Measurements from ENCODE around the gene NOX3. TPM values are rescaled to one million over a fixed set of nuclear protein-coding genes. Genes with fewer than 3 reads are reported as not detected.
"Not testable (repeated sequence)": the region's sequence is repeated elsewhere in the genome, so short reads cannot be mapped to it uniquely, and the experiment has no call there.

The NOX3 gene
- total RNA-seq, 2 donors from 2014 or later, result not detected

GRCh38 chr6:155491421-155491820, 35.8 kb upstream of the NOX3 start:
- Histone ChIP-seq H3K36me3 (no peaks in the 10 kb centered on the region), H3K27ac (no peak overlapping the region), H3K9me3 (no peaks in the 10 kb centered on the region), H3K4me1 (peaks cover 0 to 15% of the 10 kb centered on the region in 2 donors), H3K4me3 (no peak overlapping the region), H3K27me3 (no peaks in the 10 kb centered on the region)
- DNase-seq (ENCODE audit: low spot score), result no peak
- TF ChIP-seq CTCF (IDR thresholded peaks at IDR 0.05), result no peak

GRCh38 chr6:155488197-155488596, 32.6 kb upstream of the NOX3 start:
- not testable (repeated sequence) for H3K4me3 ChIP-seq; H3K27ac ChIP-seq; H3K27me3 ChIP-seq; DNase-seq (ENCODE audit: low spot score); H3K4me1 ChIP-seq; H3K9me3 ChIP-seq; H3K36me3 ChIP-seq

GRCh38 chr6:155487371-155488130, 31.9 kb upstream of the NOX3 start:
- H3K4me1 ChIP-seq, result no peaks in the 10 kb centered on the region
- no peak overlapping the region for H3K4me3 ChIP-seq
- no peak for TF ChIP-seq CTCF (IDR thresholded peaks at IDR 0.05)
- H3K27me3 ChIP-seq, result no peaks in the 10 kb centered on the region
- H3K36me3 ChIP-seq, result no peaks in the 10 kb centered on the region
- no peaks in the 10 kb centered on the region for H3K9me3 ChIP-seq
- DNase-seq (ENCODE audit: low spot score), result no peak
- no peak overlapping the region for H3K27ac ChIP-seq

- Histone ChIP-seq H3K9me3 (no peaks in the 10 kb centered on the region), H3K4me1 (no peaks in the 10 kb centered on the region), H3K27ac (no peak overlapping the region), H3K27me3 (no peaks in the 10 kb centered on the region), H3K4me3 (no peak overlapping the region), H3K36me3 (no peaks in the 10 kb centered on the region)
- no peak for TF ChIP-seq CTCF (IDR thresholded peaks at IDR 0.05)
- DNase-seq (ENCODE audit: low spot score), result no peak
Observed at GRCh38 chr6:155486721-155487294, 31.2 kb upstream of the NOX3 start.

GRCh38 chr6:155485756-155486155, 30.1 kb upstream of the NOX3 start:
- H3K27me3 ChIP-seq, result no peaks in the 10 kb centered on the region
- TF ChIP-seq CTCF (IDR thresholded peaks at IDR 0.05), result no peak
- DNase-seq (ENCODE audit: low spot score), result no peak
- H3K36me3 ChIP-seq, result no peaks in the 10 kb centered on the region
- H3K4me3 ChIP-seq, result no peak overlapping the region
- no peak overlapping the region for H3K27ac ChIP-seq
- H3K4me1 ChIP-seq, result no peaks in the 10 kb centered on the region
- H3K9me3 ChIP-seq, result no peaks in the 10 kb centered on the region

GRCh38 chr6:155483858-155484257, 28.2 kb upstream of the NOX3 start:
- no peaks in the 10 kb centered on the region for H3K36me3 ChIP-seq
- no peak overlapping the region for H3K27ac ChIP-seq
- H3K4me3 ChIP-seq, result no peak overlapping the region
- no peak for DNase-seq (ENCODE audit: low spot score)
- no peaks in the 10 kb centered on the region for H3K9me3 ChIP-seq
- TF ChIP-seq CTCF (IDR thresholded peaks at IDR 0.05), result no peak
- no peaks in the 10 kb centered on the region for H3K27me3 ChIP-seq
- no peaks in the 10 kb centered on the region for H3K4me1 ChIP-seq

Data from right atrium auricular region (tissue), 2 donors.